GM06990 (cell line): Measurements from ENCODE around the gene PRKCH.

Source experiments
- DNase-seq: peaks from one replicate; pipeline ENCODE4 v3.0.0-alpha.2; 2011; ENCODE audit not compliant: insufficient read length; ENCODE audit errors: extremely low read depth
- H3K27me3 ChIP-seq: replicated peaks from 2 replicates; pipeline ENCODE4 v1.6.0; 2011; ENCODE audit warnings: low read length; ENCODE audit not compliant: control insufficient read depth, insufficient read depth
- H3K36me3 ChIP-seq: 2 replicates; pipeline ENCODE4 v1.5.1; 2011; ENCODE audit warnings: low read length; ENCODE audit not compliant: control insufficient read depth, insufficient read depth
- H3K4me3 ChIP-seq: replicated peaks from 2 replicates; pipeline ENCODE4 v1.5.1; 2011; ENCODE audit warnings: low read depth, mild to moderate bottlenecking, control low read depth, low read length
- TF ChIP-seq, protein P1 (sequence below): IDR thresholded peaks from 2 replicates; pipeline ENCODE4 v1.5.1; 2011; ENCODE audit warnings: low read length, control low read depth, mild to moderate bottlenecking, inconsistent platforms; ENCODE audit not compliant: insufficient read depth, poor library complexity, severe bottlenecking

PRKCH gene

GRCh38 chr14:61430066-61430757, 108.8 kb downstream of the PRKCH start:
- Histone ChIP-seq H3K4me3 (no peak overlapping the region), H3K27me3 (no peaks in the 10 kb centered on the region), H3K36me3 (no peaks in the 10 kb centered on the region)
- DNase-seq, result no peak
- TF ChIP-seq, protein P1, sequence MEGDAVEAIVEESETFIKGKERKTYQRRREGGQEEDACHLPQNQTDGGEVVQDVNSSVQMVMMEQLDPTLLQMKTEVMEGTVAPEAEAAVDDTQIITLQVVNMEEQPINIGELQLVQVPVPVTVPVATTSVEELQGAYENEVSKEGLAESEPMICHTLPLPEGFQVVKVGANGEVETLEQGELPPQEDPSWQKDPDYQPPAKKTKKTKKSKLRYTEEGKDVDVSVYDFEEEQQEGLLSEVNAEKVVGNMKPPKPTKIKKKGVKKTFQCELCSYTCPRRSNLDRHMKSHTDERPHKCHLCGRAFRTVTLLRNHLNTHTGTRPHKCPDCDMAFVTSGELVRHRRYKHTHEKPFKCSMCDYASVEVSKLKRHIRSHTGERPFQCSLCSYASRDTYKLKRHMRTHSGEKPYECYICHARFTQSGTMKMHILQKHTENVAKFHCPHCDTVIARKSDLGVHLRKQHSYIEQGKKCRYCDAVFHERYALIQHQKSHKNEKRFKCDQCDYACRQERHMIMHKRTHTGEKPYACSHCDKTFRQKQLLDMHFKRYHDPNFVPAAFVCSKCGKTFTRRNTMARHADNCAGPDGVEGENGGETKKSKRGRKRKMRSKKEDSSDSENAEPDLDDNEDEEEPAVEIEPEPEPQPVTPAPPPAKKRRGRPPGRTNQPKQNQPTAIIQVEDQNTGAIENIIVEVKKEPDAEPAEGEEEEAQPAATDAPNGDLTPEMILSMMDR, result no peak

DNA sequence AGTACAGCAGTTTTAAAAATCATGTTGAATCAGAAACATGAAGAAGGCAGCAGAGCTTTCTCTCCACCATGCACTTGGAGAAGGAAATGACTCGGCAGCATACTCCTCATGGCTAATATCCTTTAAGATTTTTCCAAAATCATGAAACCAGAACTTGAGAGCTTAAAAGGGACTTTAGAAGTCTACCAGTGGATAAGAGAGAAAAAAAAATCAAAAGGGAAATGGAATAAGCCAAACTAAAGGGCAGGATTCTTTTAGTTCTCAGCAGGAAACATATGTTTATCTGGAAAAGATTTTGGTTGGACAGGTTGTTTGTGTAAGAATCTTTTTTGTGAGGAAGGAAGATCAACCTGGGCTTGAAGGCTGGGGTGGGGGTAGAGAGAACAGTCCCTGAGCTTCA, 111.8 kb downstream of the PRKCH start:
- no peak for DNase-seq
- H3K4me3 ChIP-seq, result no peak overlapping the region
- no peaks in the 10 kb centered on the region for H3K36me3 ChIP-seq
- H3K27me3 ChIP-seq, result no peaks in the 10 kb centered on the region
- TF ChIP-seq, protein P1, result no peak

DNA sequence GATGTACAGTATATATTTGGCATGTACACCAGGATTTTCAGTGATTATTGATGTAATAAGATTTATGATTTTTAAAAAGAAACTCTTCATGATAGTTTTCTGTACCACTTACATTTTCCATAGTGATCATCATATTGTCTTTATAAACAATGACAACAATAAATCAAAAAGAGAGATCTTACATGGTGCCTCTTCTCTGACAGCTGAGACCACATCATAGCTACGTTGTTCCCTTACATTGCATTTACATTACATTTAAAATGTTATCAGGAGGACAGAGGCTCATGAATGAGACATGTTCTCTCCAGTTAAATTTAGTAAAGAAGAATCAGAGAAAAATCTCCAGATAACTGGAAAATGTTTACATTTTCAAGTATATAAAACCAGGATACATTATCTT, 112.4 kb downstream of the PRKCH start:
- DNase-seq, result no peak
- H3K27me3 ChIP-seq, result no peaks in the 10 kb centered on the region
- TF ChIP-seq, protein P1, result no peak
- H3K4me3 ChIP-seq, result no peak overlapping the region
- no peaks in the 10 kb centered on the region for H3K36me3 ChIP-seq

DNA sequence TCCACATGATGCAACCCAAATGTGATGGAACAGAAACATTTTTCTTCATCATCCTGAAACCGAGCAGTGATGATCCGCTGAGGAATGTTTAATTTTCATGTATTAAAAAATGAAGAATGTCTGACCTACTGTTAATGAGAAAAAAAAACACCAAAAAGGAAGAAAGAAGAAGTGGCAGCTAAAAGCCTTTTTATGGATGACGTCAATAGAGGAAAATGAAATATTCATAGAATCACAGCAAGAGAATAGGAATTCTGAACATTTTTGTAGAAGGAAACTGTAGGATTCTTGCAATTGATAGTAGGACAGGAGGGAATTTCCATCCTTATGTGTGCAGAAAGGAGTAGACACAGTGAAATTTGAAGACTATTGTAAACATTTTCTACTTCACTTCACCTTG, 112.9 kb downstream of the PRKCH start:
- no peak for DNase-seq
- Histone ChIP-seq H3K27me3 (no peaks in the 10 kb centered on the region), H3K4me3 (no peak overlapping the region), H3K36me3 (no peaks in the 10 kb centered on the region)
- TF ChIP-seq, protein P1, result no peak

GRCh38 chr14:61435563-61436337, 114.4 kb downstream of the PRKCH start:
- Histone ChIP-seq H3K4me3 (no peak overlapping the region), H3K36me3 (no peaks in the 10 kb centered on the region), H3K27me3 (no peaks in the 10 kb centered on the region)
- TF ChIP-seq, protein P1, result no peak
- DNase-seq, result no peak
